Transverse colon (tissue), 4 donors: ENCODE results near the gene MICU2. TPM values are rescaled to one million over a fixed set of nuclear protein-coding genes. Genes with fewer than 3 reads are reported as not detected.
"Not testable (repeated sequence)": the region's sequence is repeated elsewhere in the genome, so short reads cannot be mapped to it uniquely, and the experiment has no call there.

ENCODE experiments used
- DNase-seq: peaks from one replicate; pipeline ENCODE4 v3.0.0-alpha.2; 2019
- H3K27ac ChIP-seq, 4 donors: fragments of 200-600 bp; sonication (generic); 2 replicates each; pipeline ENCODE4 v1.5.1; 2016 to 2018; ENCODE audit warnings: inconsistent platforms in 4 of 4
- H3K27me3 ChIP-seq: fragments of 200-600 bp; sonication (generic); 2 replicates; pipeline ENCODE4 v1.5.1; 2017; ENCODE audit warnings: inconsistent platforms
- H3K36me3 ChIP-seq, 4 donors: fragments of 200-600 bp; sonication (generic); 2 replicates each; pipeline ENCODE4 v1.5.1; 2017 to 2019; ENCODE audit warnings: inconsistent platforms in 4 of 4
- H3K4me1 ChIP-seq, 4 donors: fragments of 200-600 bp; sonication (generic); 2 replicates each; pipeline ENCODE4 v1.5.1; 2017 to 2020; ENCODE audit warnings: inconsistent platforms in 4 of 4
- H3K4me3 ChIP-seq, 4 donors: fragments of 200-600 bp; sonication (generic); 1 replicate in 1 of 4; 2 replicates in 3 of 4; pipeline versions ENCODE4 v1.5.1 to v1.6.1; 2017 to 2019; ENCODE audit warnings: inconsistent platforms in 4 of 4
- H3K9me3 ChIP-seq, 2 donors: fragments of 200-600 bp; sonication (generic); 2 replicates each; pipeline ENCODE4 v1.5.1; 2017 to 2019; ENCODE audit warnings: inconsistent platforms in 2 of 2
- EP300 ChIP-seq: sonication (generic); formaldehyde crosslinking; IDR thresholded peaks from one replicate; pipeline ENCODE4 v1.6.1; 2017; ENCODE audit warnings: antibody characterized with exemption, low read depth
- POLR2A ChIP-seq: fragments of 450-650 bp; IDR thresholded peaks from one replicate; pipeline ENCODE4 v1.6.1; 2016; ENCODE audit warnings: antibody characterized with exemption, mild to moderate bottlenecking, moderate library complexity
- POLR2AphosphoS5 ChIP-seq, 3 donors: sonication (generic); formaldehyde crosslinking; IDR thresholded peaks; one replicate each; pipeline ENCODE4 v1.6.1; 2016; ENCODE audit warnings: antibody characterized with exemption in 3 of 3
- WGBS, 2 donors: methylation state at CpG; one replicate each; pipeline ENCODE4 v1.1.5; 2018; ENCODE audit warnings: low coverage in 1 of 2; 5-methylcytosine and 5-hydroxymethylcytosine counted together
- in situ Hi-C, 4 donors: fragments of 200-750 bp; cut with MboI; loops; one replicate each; pipeline versions ENCODE4 v1.15.0 to v1.15.1; 2017; ENCODE audit warnings: low sequenced_read_pairs in 3 of 4, low pct_ligation_motif_present in 1 of 4, low pct_unique_long_range_greater_than_20kb in 1 of 4
- intact Hi-C: fragments of 100-400 bp; cut with DNase I; formaldehyde crosslinking; loops from one replicate; pipeline ENCODE4 v1.15.1; 2023; ENCODE audit warnings: low total_unique reads
- total RNA-seq, 4 donors: library from RNA; depleted of rRNA; stranded (reverse); fragments of >200 nt; gene quantifications; one replicate each; pipeline ENCODE4 v1.1.0, GENCODE V29; 2016
- TF ChIP-seq, protein P1 (sequence below), 5 experiments: fragments of 200-600 bp in 3 of 5; fragments of 450-650 bp in 2 of 5; sonication (generic) in 3 of 5; IDR thresholded peaks; 1 replicate in 2 of 5; 2 replicates in 3 of 5; pipeline ENCODE4 v1.5.1; 2016 to 2017; ENCODE audit warnings: antibody characterized with exemption in 5 of 5, inconsistent platforms in 3 of 5, mild to moderate bottlenecking in 2 of 5, moderate library complexity in 1 of 5

Gene MICU2
- total RNA-seq, 4 donors from 2014 or later: 48.8 to 101 (median 90.0) TPM

DNA sequence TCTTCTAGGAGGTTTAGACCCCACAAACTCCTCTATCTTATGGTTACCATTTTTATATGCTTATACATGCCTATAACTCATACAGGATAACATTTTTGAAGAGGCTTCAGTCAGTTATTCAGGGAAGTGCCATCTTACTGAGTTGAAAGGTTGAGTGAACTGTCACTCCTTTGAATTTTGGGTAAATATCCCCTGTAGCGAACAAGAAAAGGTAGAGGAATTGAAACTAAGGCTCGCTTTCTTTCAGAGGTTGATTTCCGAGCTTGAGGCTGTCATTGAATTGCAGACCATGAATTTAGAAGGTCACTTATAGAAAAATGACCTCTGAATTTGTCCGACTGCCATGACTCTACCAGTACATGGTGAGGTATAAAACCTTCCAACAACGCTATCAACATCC is 35.1 kb downstream of the MICU2 start:
- no peaks in the 10 kb centered on the region for H3K4me1 ChIP-seq
- no peak overlapping the region for H3K4me3 ChIP-seq
- intact Hi-C loops: no loop called here
- TF ChIP-seq EP300: no peak
- TF ChIP-seq POLR2A: no peak
- TF ChIP-seq, protein P1, sequence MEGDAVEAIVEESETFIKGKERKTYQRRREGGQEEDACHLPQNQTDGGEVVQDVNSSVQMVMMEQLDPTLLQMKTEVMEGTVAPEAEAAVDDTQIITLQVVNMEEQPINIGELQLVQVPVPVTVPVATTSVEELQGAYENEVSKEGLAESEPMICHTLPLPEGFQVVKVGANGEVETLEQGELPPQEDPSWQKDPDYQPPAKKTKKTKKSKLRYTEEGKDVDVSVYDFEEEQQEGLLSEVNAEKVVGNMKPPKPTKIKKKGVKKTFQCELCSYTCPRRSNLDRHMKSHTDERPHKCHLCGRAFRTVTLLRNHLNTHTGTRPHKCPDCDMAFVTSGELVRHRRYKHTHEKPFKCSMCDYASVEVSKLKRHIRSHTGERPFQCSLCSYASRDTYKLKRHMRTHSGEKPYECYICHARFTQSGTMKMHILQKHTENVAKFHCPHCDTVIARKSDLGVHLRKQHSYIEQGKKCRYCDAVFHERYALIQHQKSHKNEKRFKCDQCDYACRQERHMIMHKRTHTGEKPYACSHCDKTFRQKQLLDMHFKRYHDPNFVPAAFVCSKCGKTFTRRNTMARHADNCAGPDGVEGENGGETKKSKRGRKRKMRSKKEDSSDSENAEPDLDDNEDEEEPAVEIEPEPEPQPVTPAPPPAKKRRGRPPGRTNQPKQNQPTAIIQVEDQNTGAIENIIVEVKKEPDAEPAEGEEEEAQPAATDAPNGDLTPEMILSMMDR (IDR thresholded peaks at IDR 0.05): no peak
- no peak for TF ChIP-seq POLR2AphosphoS5 (IDR thresholded peaks at IDR 0.05)
- no peak overlapping the region for H3K27ac ChIP-seq
- in situ Hi-C loops: no loop called here
- DNase-seq: no peak
- H3K27me3 ChIP-seq: no peaks in the 10 kb centered on the region
- H3K9me3 ChIP-seq: no peaks in the 10 kb centered on the region
- 89 to 93% methylated on average over 5 of the region's 5 CpGs for WGBS, 2 donors
- peaks cover 0 to 18% (median 6%) of the 10 kb centered on the region in 4 donors for H3K36me3 ChIP-seq

DNA sequence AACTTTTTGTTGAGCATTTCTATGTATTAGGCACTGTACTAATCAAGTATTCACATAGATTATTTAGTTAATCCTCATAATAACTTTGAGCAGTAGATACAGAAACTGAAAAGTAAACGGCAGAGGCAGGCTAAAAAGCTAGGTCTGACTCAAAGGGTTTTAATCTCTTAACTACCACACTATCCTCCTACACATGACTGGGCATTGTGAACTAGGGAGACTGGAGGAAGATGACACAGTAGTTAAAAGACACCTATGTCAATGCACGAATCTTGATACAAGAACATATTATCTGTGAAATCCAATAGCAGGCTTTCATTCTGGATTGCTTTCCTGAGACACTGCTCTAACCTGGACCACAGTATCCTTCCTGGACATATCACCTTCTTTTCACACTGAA is 36.3 kb downstream of the MICU2 start:
- Histone ChIP-seq H3K4me1 (no peaks in the 10 kb centered on the region), H3K27me3 (no peaks in the 10 kb centered on the region), H3K36me3 (peaks cover 0 to 23% (median 11%) of the 10 kb centered on the region in 4 donors), H3K27ac (no peak overlapping the region), H3K4me3 (no peak overlapping the region), H3K9me3 (no peaks in the 10 kb centered on the region)
- 69 to 74% methylated on average over 2 of the region's 2 CpGs for WGBS, 2 donors
- in situ Hi-C loops: no loop called here
- TF ChIP-seq, protein P1 (IDR thresholded peaks at IDR 0.05): no peak
- TF ChIP-seq POLR2A (no peak), EP300 (no peak), POLR2AphosphoS5 (IDR thresholded peaks at IDR 0.05) (no peak)
- intact Hi-C loops: no loop called here
- DNase-seq: no peak

DNA sequence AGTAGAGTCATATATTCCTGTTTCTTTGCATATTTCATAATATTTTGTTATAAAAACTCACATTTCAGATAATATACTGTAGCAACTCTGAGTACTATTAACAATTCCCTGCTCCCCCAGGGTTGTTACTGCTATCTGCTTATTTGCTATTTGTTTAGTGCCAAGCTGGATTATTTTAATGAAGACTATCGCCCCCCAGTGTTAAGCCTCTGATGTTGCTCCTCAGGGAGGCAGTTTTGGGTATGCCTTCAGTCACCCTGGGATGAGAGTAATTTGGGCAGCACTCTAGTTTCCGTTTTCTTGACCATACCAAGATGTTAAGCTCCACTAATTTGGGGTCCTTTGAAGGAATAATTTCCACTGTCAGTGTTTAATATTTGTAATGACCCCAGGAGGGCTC is 46.0 kb downstream of the MICU2 start:
- Histone ChIP-seq H3K27me3 (no peaks in the 10 kb centered on the region), H3K4me3 (no peak overlapping the region), H3K9me3 (no peaks in the 10 kb centered on the region), H3K4me1 (no peaks in the 10 kb centered on the region), H3K27ac (no peak overlapping the region), H3K36me3 (peaks cover 0 to 11% (median 2%) of the 10 kb centered on the region in 4 donors)
- DNase-seq: no peak
- intact Hi-C loops: no loop called here
- 79 to 89% methylated on average over 1 to 2 of the region's 2 CpGs for WGBS, 2 donors
- in situ Hi-C loops: no loop called here
- TF ChIP-seq POLR2AphosphoS5 (IDR thresholded peaks at IDR 0.05): no peak
- no peak for TF ChIP-seq POLR2A
- no peak for TF ChIP-seq EP300
- TF ChIP-seq, protein P1 (IDR thresholded peaks at IDR 0.05): peak in 1 of 5 experiments; percentile 8

DNA sequence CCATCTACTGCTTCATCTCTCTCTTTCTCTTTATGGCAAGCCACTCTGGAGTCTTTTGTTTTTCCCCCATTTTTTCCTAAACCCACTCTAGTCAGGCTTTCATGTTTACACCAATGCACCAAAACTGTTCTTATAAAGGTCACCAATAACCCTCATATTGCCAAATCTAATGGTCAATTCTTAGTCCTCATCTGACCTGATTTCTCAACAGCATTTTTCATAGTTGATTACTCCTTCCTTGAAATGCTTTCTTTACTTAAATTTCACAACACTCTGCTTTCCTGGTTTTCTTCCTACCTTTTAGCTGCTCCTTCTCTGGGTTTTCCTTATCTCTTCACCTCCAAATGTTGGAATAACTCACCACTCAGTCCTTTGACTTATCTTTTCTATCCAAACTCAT is 47.9 kb downstream of the MICU2 start:
- Histone ChIP-seq H3K27me3 (no peaks in the 10 kb centered on the region), H3K4me3 (no peak overlapping the region), H3K27ac (no peak overlapping the region), H3K9me3 (no peaks in the 10 kb centered on the region), H3K4me1 (no peaks in the 10 kb centered on the region), H3K36me3 (peaks cover 0 to 7% (median 0%) of the 10 kb centered on the region in 4 donors)
- intact Hi-C loops (no loop called here), in situ Hi-C loops (no loop called here)
- no peak for TF ChIP-seq EP300
- TF ChIP-seq, protein P1 (IDR thresholded peaks at IDR 0.05): no peak
- no peak for TF ChIP-seq POLR2AphosphoS5 (IDR thresholded peaks at IDR 0.05)
- no peak for TF ChIP-seq POLR2A
- DNase-seq: no peak

DNA sequence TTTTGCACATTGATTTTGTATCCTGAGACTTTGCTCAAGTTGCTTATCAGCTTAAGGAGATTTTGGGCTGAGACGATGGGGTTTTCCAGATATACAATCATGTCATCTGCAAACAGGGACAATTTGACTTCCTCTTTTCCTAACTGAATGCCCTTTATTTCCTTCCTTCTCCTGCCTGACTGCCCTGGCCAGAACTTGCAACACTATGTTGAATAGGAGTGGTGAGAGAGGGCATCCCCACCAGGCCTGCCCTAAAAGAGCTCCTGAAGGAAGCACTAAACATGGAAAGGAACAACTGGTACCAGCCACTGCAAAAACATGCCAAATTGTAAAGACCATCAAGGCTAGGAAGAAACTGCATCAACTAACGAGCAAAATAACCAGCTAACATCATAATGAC is 50.7 kb downstream of the MICU2 start:
- H3K4me3 ChIP-seq, DNase-seq, intact Hi-C loops, in situ Hi-C loops, H3K9me3 ChIP-seq, H3K27me3 ChIP-seq, H3K36me3 ChIP-seq, H3K4me1 ChIP-seq, H3K27ac ChIP-seq: not testable (repeated sequence)
- 50 to 75% methylated on average over 1 of the region's 2 CpGs for WGBS, 2 donors
